ENCODE measurements around the gene LSM7.

The LSM7 gene

GRCh38 chr19:2325281-2326046 lies 2.9 kb downstream of the LSM7 start:
- no peak for DNase-seq (ENCODE audit: low read depth in 1 of 2, low spot score in 1 of 2)

GRCh38 chr19:2324220-2324948 lies 4.0 kb downstream of the LSM7 start:
- DNase-seq (ENCODE audit: low read depth in 1 of 2, low spot score in 1 of 2): no peak

GRCh38 chr19:2323707-2324106 lies 4.7 kb downstream of the LSM7 start:
- DNase-seq (ENCODE audit: low read depth in 1 of 2, low spot score in 1 of 2): no peak

- no peak for DNase-seq (ENCODE audit: low read depth in 1 of 2, low spot score in 1 of 2)
Measured at GRCh38 chr19:2321565-2322283, 6.7 kb downstream of the LSM7 start.

GRCh38 chr19:2320939-2321338 lies 7.4 kb downstream of the LSM7 start:
- DNase-seq (ENCODE audit: low read depth in 1 of 2, low spot score in 1 of 2): no peak

- no peak for DNase-seq (ENCODE audit: low read depth in 1 of 2, low spot score in 1 of 2)
Measured at GRCh38 chr19:2320049-2320448, 8.3 kb downstream of the LSM7 start.

GRCh38 chr19:2319551-2319950 lies 8.8 kb downstream of the LSM7 start:
- DNase-seq (ENCODE audit: low read depth in 1 of 2, low spot score in 1 of 2): no peak

- no peak for DNase-seq (ENCODE audit: low read depth in 1 of 2, low spot score in 1 of 2)
Measured at GRCh38 chr19:2318923-2319322, 9.5 kb downstream of the LSM7 start.

- no peak for DNase-seq (ENCODE audit: low read depth in 1 of 2, low spot score in 1 of 2)
Measured at GRCh38 chr19:2317756-2318155, 10.6 kb downstream of the LSM7 start.

GRCh38 chr19:2317300-2317699 lies 11.1 kb downstream of the LSM7 start:
- DNase-seq (ENCODE audit: low read depth in 1 of 2, low spot score in 1 of 2): no peak

GRCh38 chr19:2315818-2316353 lies 12.5 kb downstream of the LSM7 start:
- no peak for DNase-seq (ENCODE audit: low read depth in 1 of 2, low spot score in 1 of 2)

GRCh38 chr19:2315121-2315817 lies 13.1 kb downstream of the LSM7 start:
- no peak for DNase-seq (ENCODE audit: low read depth in 1 of 2, low spot score in 1 of 2)

- DNase-seq (ENCODE audit: low read depth in 1 of 2, low spot score in 1 of 2): no peak
Measured at GRCh38 chr19:2312820-2313501, 15.4 kb downstream of the LSM7 start.

GRCh38 chr19:2311093-2311492 lies 17.3 kb downstream of the LSM7 start:
- DNase-seq (ENCODE audit: low read depth in 1 of 2, low spot score in 1 of 2): no peak

- DNase-seq (ENCODE audit: low read depth in 1 of 2, low spot score in 1 of 2): no peak
Measured at GRCh38 chr19:2309734-2310362, 18.5 kb downstream of the LSM7 start.

GRCh38 chr19:2308114-2308556 lies 20.3 kb downstream of the LSM7 start, which contains the start of gene LINGO3:
TSS of gene LINGO3 (minus strand) at chr19:2308154. CDS start at chr19:2291776, 16,378 bp downstream.
- DNase-seq (ENCODE audit: low read depth in 1 of 2, low spot score in 1 of 2): no peak

- no peak for DNase-seq (ENCODE audit: low read depth in 1 of 2, low spot score in 1 of 2)
Measured at GRCh38 chr19:2307518-2308012, 20.8 kb downstream of the LSM7 start.

GRCh38 chr19:2306971-2307370 lies 21.4 kb downstream of the LSM7 start:
- DNase-seq (ENCODE audit: low read depth in 1 of 2, low spot score in 1 of 2): no peak

- no peak for DNase-seq (ENCODE audit: low read depth in 1 of 2, low spot score in 1 of 2)
Measured at GRCh38 chr19:2306281-2306806, 22.0 kb downstream of the LSM7 start.

Data from activated CD4-positive, alpha-beta T cell treated with anti-CD3 and anti-CD28 coated beads, Interleukin-2, amount 50 U/mL, for 24 hours (primary cell).